ENCODE data around the gene ADAM10. TPM values are rescaled to one million over a fixed set of nuclear protein-coding genes. Genes with fewer than 3 reads are reported as not detected.

Gene ADAM10
- polyA plus RNA-seq, 1 of the 3 experiments (the other 2 are of a cell fraction): 83.5 TPM

DNA sequence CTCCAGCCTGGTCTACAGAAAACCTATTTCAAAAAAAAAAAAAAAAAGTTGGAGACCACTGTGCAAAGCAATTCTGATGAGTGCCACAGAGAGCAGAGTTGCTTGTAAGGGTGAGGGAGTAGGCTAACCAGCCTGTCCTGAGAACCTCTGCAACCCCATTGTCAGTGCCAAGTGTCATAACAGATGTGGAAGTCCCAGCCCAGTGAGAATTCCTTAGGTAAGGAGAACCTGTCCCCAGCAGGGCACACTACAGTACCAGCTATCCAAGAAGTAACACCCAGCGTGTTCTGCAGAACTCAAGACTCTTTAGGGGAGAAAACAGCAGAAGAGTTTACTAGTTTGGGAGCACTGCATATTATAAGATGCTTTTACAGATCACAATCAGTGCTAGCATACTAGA lies 161.4 kb downstream of the ADAM10 start:
- Histone ChIP-seq H3K36me3 (replicated peaks in 1 of 2; ENCODE audit: control insufficient read depth in 1 of 2, insufficient read depth in 2 of 2, low read length in 1 of 2) (no peaks in the 10 kb centered on the region), H3K9me3 (no peaks in the 10 kb centered on the region), H3K27ac (ENCODE audit: low read depth in 2 of 2, low read length in 1 of 2) (no peak overlapping the region), H3K9me2 (no peaks in the 10 kb centered on the region), H3F3A (replicated peaks; ENCODE audit: insufficient read depth) (peaks cover 5% of the 10 kb centered on the region), H4K20me1 (ENCODE audit: insufficient read depth) (no peaks in the 10 kb centered on the region), H3K4me1 (ENCODE audit: control insufficient read depth in 1 of 2, insufficient read depth in 2 of 2, low read depth in 1 of 2, low read length in 1 of 2) (no peaks in the 10 kb centered on the region), H2AFZ (ENCODE audit: low read depth) (no peak overlapping the region), H3K4me3 (ENCODE audit: low read depth in 2 of 2, low read length in 1 of 2) (no peak overlapping the region), H3K79me2 (ENCODE audit: insufficient read depth) (no peaks in the 10 kb centered on the region), H3K27me3 (ENCODE audit: insufficient read depth) (no peaks in the 10 kb centered on the region), H3K4me2 (no peak overlapping the region), H3K9ac (no peak overlapping the region)
- POLR2A ChIA-PET: no interaction called here
- no peak for DNase-seq
- TF ChIP-seq ZBTB33 (IDR thresholded peaks at IDR 0.05; ENCODE audit: borderline replicate concordance, low read depth): no peak
- 86% methylated on average over 1 of the region's 1 CpG for WGBS (ENCODE audit: low lambda C conversion rate)
- CTCF ChIA-PET: no interaction called here

DNA sequence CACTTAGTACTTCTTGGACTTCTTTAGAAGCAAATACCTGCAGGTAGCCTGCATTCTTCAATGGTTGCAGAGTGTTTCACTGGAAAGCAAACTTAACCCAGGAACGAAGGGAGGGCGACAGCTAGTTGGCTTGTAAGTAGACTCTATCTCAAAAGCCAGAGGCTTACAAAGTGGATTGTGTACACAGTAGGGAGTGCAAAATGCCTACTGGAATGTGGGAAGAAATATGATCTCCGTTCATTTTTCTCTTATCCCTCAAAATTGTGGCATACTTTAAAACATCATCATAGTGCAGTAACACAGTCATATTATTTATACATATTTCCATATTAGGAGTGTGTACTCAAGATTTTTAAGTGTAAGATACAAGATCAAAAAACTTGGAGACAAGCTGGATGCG lies 162.0 kb downstream of the ADAM10 start:
- Histone ChIP-seq H3K79me2 (ENCODE audit: insufficient read depth) (no peaks in the 10 kb centered on the region), H3K4me3 (ENCODE audit: low read depth in 2 of 2, low read length in 1 of 2) (no peak overlapping the region), H3K4me1 (ENCODE audit: control insufficient read depth in 1 of 2, insufficient read depth in 2 of 2, low read depth in 1 of 2, low read length in 1 of 2) (no peaks in the 10 kb centered on the region), H3K4me2 (no peak overlapping the region), H3K27me3 (ENCODE audit: insufficient read depth) (no peaks in the 10 kb centered on the region), H4K20me1 (ENCODE audit: insufficient read depth) (no peaks in the 10 kb centered on the region), H3K9ac (no peak overlapping the region), H3K9me3 (no peaks in the 10 kb centered on the region), H3K9me2 (no peaks in the 10 kb centered on the region), H3K27ac (ENCODE audit: low read depth in 2 of 2, low read length in 1 of 2) (no peak overlapping the region), H3F3A (replicated peaks; ENCODE audit: insufficient read depth) (peaks cover 5% of the 10 kb centered on the region), H3K36me3 (replicated peaks in 1 of 2; ENCODE audit: control insufficient read depth in 1 of 2, insufficient read depth in 2 of 2, low read length in 1 of 2) (no peaks in the 10 kb centered on the region), H2AFZ (ENCODE audit: low read depth) (no peak overlapping the region)
- ChIA-PET POLR2A (no interaction called here), CTCF (no interaction called here)
- DNase-seq: no peak
- 89% methylated on average over 4 of the region's 4 CpGs for WGBS (ENCODE audit: low lambda C conversion rate)
- TF ChIP-seq JUND (IDR thresholded peaks at IDR 0.05) (no peak), SMC3 (IDR thresholded peaks at IDR 0.05; ENCODE audit: low read depth, low read length) (no peak), MEF2A (IDR thresholded peaks at IDR 0.05; ENCODE audit: borderline replicate concordance, low read depth) (no peak), TCF12 (IDR thresholded peaks at IDR 0.05) (no peak), RFX5 (IDR thresholded peaks at IDR 0.05; ENCODE audit: low read length) (no peak), RXRA (IDR thresholded peaks at IDR 0.05; ENCODE audit: borderline replicate concordance, low read depth) (no peak), RAD21 (IDR thresholded peaks at IDR 0.05; ENCODE audit: low read length) (no peak), FOXM1 (IDR thresholded peaks at IDR 0.05; ENCODE audit: low read depth) (no peak), YY1 (IDR thresholded peaks at IDR 0.05; ENCODE audit: low read depth) (no peak), PBX3 (IDR thresholded peaks at IDR 0.05) (no peak), CHD2 (IDR thresholded peaks at IDR 0.05; ENCODE audit: low read length, partially characterized antibody) (no peak), ELF1 (IDR thresholded peaks at IDR 0.05) (no peak)
- TF ChIP-seq, protein P1, sequence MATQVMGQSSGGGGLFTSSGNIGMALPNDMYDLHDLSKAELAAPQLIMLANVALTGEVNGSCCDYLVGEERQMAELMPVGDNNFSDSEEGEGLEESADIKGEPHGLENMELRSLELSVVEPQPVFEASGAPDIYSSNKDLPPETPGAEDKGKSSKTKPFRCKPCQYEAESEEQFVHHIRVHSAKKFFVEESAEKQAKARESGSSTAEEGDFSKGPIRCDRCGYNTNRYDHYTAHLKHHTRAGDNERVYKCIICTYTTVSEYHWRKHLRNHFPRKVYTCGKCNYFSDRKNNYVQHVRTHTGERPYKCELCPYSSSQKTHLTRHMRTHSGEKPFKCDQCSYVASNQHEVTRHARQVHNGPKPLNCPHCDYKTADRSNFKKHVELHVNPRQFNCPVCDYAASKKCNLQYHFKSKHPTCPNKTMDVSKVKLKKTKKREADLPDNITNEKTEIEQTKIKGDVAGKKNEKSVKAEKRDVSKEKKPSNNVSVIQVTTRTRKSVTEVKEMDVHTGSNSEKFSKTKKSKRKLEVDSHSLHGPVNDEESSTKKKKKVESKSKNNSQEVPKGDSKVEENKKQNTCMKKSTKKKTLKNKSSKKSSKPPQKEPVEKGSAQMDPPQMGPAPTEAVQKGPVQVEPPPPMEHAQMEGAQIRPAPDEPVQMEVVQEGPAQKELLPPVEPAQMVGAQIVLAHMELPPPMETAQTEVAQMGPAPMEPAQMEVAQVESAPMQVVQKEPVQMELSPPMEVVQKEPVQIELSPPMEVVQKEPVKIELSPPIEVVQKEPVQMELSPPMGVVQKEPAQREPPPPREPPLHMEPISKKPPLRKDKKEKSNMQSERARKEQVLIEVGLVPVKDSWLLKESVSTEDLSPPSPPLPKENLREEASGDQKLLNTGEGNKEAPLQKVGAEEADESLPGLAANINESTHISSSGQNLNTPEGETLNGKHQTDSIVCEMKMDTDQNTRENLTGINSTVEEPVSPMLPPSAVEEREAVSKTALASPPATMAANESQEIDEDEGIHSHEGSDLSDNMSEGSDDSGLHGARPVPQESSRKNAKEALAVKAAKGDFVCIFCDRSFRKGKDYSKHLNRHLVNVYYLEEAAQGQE (IDR thresholded peaks at IDR 0.05; ENCODE audit: low read depth, low read length): no peak
- TF ChIP-seq, protein P2, sequence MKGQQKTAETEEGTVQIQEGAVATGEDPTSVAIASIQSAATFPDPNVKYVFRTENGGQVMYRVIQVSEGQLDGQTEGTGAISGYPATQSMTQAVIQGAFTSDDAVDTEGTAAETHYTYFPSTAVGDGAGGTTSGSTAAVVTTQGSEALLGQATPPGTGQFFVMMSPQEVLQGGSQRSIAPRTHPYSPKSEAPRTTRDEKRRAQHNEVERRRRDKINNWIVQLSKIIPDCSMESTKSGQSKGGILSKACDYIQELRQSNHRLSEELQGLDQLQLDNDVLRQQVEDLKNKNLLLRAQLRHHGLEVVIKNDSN (IDR thresholded peaks at IDR 0.05; ENCODE audit: borderline replicate concordance, low read depth): no peak
- TF ChIP-seq, protein P3, sequence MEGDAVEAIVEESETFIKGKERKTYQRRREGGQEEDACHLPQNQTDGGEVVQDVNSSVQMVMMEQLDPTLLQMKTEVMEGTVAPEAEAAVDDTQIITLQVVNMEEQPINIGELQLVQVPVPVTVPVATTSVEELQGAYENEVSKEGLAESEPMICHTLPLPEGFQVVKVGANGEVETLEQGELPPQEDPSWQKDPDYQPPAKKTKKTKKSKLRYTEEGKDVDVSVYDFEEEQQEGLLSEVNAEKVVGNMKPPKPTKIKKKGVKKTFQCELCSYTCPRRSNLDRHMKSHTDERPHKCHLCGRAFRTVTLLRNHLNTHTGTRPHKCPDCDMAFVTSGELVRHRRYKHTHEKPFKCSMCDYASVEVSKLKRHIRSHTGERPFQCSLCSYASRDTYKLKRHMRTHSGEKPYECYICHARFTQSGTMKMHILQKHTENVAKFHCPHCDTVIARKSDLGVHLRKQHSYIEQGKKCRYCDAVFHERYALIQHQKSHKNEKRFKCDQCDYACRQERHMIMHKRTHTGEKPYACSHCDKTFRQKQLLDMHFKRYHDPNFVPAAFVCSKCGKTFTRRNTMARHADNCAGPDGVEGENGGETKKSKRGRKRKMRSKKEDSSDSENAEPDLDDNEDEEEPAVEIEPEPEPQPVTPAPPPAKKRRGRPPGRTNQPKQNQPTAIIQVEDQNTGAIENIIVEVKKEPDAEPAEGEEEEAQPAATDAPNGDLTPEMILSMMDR (IDR thresholded peaks at IDR 0.05): no peak
- TF ChIP-seq, protein P4, sequence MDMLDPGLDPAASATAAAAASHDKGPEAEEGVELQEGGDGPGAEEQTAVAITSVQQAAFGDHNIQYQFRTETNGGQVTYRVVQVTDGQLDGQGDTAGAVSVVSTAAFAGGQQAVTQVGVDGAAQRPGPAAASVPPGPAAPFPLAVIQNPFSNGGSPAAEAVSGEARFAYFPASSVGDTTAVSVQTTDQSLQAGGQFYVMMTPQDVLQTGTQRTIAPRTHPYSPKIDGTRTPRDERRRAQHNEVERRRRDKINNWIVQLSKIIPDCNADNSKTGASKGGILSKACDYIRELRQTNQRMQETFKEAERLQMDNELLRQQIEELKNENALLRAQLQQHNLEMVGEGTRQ (IDR thresholded peaks at IDR 0.05; ENCODE audit: borderline replicate concordance, low read depth, low read length): no peak

Data from SK-N-SH (cell line).